HG03139 (cell line): ENCODE data around the gene CPZ.
"Not testable (repeated sequence)": the region's sequence is repeated elsewhere in the genome, so short reads cannot be mapped to it uniquely, and the experiment has no call there.

ENCODE experiments used
- ATAC-seq: cut with Tn5 transposase; IDR thresholded peaks from one replicate; pipeline ENCODE4 v1.9.1; 2021; ENCODE audit not compliant: unreplicated experiment

Gene CPZ

DNA sequence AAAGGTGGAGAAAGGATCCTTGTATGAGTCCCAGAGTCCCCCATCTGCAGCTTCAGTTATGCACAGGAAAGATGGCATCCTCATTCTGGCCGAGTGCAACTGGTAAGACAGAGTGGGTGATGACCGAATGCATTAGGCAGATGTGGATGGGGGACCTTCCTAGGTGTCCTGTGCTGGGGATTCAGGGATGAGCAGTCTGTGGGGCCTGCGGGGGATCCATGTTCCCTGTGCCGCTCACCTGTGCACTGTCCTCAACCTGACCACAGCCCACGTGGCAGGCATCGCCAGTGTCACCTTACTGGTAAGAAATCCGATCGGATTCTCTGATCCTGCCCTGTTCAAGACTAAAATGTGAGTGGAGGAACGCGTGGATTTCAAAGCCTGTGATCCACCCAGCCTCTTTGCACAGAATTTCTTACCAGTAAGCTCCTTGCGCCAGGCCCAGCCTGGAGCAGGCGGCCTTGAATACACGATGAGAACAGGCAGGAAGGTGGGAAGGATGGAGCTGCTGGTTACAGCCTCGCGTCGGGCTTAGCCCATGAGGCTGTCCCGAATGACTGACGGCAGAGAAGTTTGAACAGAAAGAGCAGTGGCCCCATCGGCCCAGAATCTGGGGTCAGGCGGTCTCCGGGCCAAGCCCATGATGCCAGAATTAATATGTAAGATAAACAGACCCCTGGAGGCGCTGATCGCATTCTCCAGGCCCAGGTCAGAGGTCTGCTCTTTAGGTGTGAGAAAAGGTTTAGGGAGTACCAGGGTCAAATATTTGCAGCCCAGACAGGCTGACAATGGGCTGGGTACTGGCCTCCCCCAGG, 56.5 kb downstream of the CPZ start:
- ATAC-seq, result no peak

DNA sequence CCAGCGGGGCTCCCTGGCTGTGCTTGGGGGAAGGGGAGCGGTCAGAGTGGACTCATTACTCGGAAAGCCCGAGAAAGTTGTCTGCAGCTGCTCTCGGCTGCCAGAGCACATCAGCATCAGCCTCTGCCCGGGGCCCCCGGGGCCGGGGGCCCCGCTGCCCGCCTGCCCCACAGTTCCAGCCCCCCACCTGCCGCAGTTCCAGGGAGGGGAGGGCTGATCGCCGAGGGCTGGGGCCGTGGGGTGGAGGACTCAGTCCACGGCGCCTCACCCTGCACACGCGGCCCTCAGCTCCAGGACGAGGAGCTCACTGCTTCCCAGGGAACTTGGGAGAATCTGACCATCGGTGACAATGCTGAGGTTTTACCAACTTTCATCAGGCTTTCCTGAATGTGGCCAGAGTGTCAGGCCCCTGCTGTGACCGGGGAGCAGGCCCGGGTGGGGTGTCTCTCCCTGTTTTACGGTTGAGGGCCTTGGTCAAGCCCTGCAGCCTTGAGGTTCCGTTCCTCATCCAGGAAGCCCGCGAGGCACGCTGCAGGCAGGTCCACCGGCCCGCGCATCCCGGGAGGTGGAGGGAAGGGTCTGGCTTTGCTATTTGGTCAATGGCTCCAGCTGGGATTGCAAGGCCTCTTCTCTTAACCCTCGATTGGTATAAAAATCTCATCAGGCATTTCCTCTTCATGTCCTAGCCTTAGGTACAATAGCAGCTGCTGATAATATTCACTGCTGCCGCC, 57.2 kb downstream of the CPZ start:
- ATAC-seq, result no peak

DNA sequence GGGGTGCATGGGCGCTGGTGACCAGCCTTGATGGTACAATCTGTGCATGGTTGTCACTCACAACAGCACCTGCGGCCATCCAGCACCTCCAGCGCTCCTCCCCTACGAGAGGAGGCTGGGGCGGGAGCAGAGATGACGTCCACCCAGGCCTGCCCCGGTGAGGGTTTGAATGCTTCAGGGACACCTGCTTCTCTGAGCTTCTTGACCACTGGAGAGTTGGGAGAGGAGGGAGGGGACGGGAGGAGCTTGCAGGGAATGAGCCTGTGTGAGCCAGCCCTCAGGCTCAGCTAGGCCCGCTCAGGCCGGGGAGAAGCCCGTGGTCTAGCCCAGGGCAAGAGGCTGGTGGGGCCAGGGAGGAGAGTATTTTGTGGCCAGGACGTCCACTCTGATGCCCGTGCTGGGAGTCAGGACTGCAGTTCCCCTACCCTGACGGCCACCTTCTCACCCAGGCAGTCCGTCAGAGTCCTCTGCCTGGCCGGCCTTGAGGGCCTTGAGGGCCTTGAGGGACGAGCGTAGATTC, 59.2 kb downstream of the CPZ start:
- ATAC-seq, result no peak

DNA sequence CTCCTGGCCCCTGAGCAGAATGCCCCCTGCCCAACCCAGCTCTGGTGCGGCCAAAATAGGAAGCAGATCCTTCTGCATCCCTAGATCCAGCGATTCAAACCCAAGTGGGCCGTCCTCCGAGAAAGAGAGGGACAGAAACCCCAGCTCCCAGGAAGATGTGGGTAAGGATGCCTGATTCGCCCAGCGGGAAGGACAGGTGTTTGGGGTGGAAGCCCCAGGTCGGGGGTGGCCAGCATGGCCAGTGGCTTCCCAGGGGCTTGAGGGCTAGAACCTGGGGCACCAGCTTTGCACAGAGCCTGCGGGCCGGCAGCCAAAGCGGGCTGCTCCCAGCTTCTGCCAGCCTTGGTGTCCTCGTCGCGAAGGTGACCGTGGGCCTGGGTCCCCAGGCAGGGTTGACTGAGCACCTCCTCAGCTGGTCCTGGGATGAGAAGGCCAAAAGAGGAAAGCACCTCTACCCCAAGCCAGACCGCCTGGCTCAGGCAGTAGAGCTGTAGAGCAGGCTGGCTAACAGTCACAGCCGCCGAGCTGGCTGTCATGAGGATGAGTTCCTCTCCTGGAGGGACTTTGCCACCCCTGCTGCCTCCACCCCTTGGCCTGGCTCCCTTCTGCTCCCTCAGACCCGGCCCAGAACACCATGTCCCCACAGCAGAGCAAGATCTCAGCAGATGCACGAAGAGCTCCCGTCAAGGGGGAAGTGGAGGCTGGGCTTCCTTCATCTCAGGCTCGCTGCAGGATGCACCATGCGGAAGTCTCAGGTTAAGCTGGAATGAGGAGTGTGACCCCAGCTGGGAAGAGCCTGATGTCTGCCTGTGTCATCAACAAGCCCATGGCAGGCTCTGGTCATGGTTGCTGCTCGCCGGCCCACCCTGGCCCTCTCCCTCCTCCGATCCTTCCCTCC, 59.9 kb downstream of the CPZ start:
- no peak for ATAC-seq

DNA sequence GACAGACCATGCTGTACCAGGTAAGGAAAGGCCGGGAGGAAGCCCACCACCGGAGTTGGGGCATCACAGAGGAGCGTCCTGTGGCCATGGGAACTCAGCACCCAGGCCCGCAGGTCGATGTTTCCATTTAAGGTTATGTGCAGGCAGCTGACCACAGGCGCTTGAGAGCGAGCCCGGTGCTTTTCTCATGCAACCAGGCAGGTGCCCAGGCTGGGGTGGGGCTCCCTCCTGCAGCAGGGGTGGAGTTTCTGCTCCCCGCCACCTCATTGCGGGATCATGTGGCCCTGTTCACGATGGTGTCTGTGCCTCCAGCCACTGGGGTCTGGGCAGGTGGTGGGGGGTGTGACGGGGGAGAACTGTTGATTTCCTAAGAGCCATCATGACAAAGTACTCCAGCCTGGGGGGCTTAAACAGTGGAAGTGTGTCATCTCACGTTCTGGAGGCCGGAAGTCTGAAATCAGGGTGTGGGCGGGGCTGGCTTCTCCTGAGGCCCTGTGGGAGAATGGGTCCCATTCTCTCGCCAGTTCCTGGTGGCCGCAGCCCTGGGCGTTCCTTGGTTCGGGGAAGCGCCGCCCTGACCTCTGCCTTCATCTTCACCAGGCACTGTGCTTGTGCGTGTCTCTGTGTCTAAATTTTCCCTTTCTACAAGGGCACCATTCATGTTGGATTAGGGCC, 60.9 kb downstream of the CPZ start:
- ATAC-seq, result no peak

DNA sequence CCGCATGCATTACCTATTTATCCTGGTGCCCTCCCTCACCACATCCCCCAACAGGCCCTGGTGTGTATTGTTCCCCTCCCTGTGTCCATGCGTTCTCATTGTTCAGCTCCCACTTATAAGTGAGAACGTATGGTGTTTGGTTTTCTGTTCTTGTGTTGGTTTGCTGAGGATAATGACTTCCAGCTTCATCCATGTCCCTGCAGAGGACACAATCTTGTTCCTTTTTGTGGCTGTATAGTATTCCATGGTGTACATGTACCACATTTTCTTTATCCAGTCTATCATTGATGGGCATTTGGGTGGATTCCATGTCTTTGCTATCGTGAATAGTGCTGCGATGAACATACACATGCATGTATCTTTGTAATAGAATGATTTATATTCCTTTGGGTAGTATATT, 61.6 kb downstream of the CPZ start:
- not testable (repeated sequence) for ATAC-seq

DNA sequence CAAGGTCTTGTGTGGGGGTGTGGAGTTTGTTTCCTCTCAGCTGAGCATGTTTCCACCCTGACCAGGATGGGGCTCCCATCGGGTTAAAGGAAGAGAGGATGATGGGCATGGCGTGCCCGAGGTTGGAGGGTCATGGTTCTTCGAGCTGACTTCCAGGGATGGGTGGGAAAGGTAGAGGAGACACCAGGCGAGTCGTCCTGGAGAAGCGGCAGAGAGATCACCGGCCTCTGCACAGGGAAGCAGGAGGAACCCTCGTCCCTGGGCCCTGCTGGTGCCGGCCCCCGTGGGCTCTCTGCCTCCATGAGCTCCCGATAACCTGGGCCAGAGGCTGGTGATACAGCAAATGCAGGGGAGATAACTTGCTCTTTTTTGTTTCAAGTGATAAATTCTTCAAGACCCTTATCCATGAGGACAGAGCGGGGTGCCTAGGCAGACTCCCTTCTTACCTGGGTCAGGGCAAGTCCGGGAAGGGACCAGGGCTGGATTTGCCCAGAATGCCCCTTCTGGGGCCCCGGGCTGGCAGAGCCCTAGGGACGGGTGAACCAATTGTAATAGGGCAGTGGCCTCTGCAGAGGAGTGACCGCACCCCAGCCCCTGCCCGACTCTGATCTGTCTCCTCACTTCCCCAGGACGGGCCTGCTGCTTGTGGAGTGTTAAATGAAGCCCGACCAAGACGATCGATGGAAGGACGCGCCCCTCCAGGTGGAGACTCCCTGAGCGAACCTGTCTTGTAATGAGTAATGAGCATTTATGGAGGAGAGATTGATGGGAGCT, 63.0 kb downstream of the CPZ start:
- ATAC-seq, result no peak

DNA sequence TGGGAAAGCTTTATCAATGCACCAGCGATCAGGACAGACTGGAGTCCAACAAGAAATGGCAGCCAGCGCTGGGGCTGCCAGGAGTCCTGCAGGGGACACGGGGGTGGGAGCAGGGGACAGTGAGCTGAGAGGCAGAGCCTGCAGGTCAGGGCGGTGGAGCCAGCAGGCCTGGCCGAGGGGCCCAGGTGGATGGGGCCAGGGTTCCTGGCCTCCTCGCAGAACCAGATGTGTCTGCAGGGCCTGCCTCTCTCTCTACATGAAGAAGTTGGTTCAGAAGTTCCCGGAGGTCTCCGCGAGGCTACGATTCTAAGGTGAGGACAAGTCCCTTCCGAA, 63.6 kb downstream of the CPZ start:
- ATAC-seq, result no peak

DNA sequence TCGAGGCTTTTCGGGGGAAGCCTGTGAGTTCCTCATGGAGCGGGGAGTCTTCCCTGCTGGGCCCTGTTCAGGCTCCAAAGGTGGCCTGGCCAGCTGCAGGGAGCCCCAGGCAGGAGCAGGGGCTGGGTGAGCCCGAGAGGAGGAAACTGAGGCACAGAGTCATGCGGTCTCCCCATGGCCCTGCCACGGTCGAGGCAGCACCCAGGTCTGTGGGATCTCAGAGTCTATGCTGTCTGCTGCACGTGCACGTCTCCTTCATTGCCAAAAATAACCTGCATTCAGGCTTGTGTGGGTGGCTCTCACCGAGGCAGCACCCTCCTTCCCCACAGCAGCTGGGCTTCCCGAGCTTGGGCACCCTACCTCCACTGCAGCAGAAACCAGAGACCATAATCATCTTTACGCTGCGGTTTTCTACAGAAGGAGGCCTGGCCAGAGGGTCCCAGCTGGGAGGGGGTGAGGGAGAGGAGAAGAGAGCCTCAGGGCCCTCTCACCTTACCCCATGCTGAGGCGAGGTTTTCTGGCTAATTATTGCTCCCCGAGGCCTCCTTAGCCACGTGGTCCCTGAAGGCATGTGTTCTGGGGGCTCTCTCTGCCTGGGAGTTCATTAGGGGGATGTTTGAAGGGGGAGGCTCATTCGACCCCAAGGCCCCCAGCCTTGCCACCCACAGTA, 64.3 kb downstream of the CPZ start:
- no peak for ATAC-seq

DNA sequence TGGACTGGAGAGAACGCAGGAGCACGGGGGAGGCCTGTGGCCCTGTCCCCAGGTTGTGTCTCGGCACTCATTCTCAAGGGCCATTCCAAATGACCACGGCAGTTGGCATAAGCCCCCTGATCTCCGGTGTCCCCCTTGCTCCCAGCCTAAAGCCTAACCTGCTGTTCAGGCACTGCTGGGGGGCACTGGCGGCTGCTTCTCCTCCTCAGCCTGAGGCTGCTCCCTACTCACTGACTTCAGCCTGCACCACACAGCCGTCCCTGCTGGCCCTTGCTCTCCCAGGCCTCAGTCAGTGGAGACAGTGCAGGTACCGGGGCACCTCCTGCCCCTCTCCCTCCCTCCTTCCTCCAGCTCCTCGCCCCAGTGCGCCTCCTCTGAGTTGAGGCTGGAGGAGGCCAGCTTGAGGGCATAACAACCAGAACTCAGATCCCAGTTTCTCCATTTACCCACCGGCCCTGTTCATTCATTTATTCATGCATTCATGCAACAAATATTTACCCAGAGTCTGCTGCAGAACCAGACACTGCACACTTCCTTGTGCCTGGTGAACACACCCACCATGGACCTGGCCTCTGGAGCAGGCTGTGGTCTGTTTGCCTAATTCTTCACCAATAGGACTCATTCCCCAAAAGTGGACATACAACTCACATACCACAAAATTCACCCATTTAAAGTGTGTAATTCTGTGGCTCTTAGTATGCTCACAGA, 65.0 kb downstream of the CPZ start:
- no peak for ATAC-seq

DNA sequence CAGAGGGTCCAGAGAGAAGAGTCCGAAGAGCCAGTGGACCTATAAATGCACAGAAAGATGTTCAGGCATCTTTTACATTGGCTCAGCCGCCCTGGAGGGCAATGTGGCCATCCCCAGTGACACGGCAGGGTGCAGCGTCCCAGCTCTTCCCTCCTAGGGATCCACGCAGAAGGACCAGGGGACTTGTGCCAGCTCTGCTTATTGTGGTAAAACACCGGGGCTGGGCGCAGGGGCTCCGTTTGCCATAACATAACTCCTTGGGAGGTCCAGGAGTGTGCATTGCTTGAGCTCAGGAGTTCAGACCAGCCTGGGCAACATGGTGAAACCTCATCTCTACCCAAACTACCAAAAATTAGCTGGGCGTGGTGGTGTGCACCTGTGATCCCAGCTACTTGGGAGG, 70.2 kb downstream of the CPZ start:
- no peak for ATAC-seq

DNA sequence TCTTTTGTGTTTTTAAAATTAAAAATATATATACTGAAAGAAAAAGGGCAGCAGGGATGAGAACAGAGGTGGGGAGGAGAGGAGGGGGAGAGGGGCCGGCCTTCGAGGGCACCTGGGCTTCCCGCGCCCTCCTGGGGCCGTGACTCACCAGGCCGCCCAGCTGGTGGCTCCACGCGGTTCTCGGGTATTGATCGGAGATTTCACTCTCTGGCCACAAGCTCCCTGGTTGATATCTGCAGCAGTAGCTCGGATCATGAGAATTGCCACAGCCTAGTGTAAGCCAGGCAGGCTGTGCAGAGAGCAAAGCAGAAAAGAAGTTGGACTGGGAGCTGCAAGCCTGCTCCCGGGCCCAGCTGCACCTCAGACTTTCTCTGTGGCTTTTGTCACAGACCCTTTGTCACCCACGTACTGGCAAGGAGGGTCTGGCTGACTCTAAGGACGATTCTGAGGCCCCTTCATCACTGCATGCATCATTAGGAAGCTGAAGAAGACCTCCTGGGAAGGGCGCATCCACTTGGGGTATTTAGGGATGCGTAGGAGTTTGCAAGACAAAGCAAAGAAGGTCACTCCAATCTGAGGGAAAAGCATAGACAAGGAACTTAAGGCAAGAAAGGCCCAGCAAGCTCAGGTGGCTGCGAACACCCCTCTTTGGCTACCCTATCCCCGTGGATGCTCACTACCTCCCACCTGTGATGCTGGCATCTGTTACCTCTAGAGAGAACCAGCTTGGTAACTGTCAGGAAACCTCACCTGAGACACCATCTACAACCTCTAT, 71.7 kb downstream of the CPZ start:
- ATAC-seq, result no peak

DNA sequence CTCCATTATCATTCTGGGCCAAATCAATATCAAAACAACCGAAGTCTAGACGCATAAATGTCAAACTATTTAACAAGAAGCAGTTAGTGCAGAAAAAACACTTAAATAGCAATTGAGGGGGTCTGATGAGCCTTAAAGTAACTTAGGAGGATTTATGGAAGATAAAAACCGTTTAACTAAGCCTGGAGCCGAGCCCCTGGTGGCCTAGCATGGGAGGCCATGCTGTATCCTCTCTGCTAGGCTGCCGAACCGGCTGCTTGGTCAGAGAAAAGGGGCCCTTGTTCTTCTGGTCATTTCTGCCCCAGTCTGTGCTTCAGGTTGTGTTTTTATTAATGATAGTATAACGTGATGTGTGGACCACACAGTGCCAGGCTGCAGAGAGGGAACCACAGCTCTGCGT, 72.4 kb downstream of the CPZ start:
- ATAC-seq, result no peak

DNA sequence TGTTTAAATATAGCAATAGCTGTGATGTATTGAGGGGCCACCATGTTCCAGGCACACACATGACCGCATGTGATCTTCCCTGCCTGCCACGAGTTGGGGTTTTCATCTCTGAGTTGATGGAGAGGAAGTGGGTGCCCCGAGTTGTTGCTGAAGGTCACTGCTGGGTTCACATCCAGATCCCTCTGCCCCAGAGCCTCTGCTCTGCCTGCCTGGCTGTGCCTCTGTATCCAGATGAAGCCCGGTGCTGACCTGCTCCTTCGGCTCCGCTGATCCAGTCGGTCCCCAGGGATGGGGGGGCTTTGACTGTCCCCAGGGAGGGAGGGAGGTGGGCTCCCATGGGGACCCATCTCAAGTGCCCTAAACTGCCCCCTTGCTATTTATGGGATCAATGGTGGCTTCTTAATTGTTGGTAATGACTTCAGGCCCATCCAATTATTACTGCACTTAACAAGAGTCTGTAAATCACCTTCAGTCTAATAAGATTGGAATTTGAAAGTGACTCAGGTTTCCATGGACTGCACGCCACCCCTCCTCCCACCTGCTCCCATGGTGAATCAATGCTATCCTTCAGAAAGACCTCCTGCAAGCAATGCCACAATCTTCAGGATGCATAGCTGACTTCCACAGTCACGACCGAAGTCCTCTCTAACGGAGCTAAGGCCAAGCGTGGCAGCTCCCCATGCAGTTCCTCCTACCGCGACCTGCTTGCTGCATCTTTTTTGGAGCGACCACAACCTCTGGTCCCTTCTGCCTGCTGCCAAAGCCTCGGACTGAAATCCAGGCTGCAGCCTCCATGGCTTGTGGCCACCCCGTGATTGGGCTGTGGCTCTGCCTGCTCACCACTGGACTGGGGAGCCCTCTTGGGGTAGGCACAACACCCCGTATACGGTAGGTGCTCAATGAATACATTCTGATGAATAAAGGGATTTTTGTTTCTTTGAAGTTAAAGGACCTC, 73.1 kb downstream of the CPZ start:
- ATAC-seq, result no peak

DNA sequence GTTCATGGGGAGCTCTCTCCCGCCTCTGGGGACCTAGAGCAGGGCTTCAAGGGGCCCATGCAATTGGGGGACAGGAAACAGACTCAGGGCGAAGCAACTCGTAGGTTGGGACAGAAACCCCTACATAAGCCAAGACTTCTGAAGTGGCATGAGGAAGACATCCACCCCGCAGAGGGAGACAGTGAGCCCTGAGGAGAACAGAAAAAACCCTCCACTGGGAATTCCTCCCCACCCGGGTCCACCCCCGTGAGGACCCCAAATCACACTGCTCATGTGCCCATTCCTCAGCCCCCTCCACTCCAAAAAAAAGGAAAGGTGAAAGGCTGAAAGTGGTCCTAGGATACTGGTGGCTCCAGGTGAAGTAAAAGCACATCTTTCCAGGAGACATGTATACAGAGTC, 74.0 kb downstream of the CPZ start:
- no peak for ATAC-seq
